Central memory CD4-positive, alpha-beta T cell (primary cell): ENCODE data around the gene ADARB1.
A peak's percentile ranks its signal among the peaks of the same experiment; 100 is the strongest.

Experiments used
- DNase-seq: peaks from one replicate; pipeline ENCODE4 v3.0.0; 2022

The ADARB1 gene

DNA sequence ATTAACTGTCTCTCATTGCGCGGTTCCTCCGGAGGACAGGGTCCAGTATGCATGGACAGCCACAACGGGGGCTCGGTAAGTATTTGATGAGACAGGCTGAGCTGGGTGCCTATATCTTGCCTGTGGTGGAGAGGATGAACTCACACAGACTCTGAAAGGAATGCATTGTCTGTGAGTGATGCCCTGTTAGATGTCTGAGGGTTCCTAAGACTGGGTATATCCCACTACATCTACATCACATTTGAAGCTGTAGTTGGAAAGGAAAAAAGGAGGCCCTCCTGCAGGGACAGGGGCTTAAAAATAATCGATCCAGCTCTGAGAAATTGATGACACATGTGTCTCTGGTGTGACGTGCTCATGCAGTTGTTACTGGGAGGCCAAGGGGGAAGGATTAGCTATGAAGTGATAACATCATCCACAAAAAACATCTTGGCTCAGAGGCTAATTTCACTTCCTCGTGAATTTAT lies 1.9 kb downstream of the ADARB1 start:
- DNase-seq, result no peak

DNA sequence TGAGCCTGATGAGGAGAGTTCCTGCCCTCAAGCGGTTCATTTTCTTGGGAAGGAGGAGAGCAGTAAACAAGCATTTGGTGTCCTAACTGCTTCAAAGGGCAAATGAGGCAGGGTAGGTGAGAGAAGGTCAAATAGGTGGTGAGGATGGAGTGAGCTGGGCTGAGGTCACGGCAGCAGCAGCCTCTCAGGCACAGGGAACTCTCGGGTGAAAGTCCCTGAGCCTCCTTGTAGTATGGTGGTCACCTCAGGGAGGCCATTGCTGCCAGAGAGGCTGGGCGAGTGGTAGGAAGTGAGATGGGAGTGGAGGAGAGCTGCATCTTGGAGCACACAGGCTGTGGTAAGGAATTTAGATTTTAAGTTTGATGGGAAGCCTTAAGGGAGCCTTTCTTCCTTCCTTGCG lies 4.0 kb downstream of the ADARB1 start:
- DNase-seq, result no peak

DNA sequence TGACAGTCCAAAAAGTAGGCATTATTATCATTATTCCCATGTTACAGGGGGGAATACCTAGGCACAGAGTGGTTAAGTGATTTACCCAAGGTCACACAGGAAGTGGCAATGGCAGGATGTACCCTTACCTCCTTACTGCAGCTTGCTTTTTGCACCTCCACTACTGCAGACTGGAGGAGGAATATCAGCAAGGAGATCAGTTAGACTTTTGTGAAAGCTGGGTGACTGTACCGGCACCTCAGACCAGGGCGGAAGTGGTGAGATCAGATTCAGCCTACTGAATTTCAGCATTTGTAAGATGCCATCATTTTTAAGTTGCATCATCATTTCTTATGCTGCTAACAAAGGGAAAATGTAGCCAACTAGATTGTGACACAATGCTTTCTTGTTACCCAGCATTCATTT lies 4.5 kb downstream of the ADARB1 start:
- DNase-seq, result peak; percentile 90

DNA sequence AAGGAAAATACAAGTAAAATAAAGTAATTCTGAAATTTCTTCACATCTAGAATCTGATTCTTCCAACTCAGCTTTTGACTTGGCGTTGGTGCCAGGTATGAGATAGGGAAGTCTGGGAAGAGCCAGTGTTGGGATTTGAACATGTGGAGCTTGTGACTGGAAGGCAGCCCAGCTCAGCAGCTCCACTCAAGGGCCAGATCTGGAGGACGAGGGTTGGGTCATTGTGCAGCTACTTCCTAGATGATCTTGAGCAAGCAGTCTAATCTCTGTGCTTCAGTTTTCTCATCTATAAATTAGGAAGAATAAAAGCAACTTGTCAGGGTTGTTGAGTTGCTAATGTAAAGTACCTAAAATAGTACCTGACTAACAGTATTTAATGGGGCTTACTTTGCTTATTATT lies 5.0 kb downstream of the ADARB1 start:
- DNase-seq, result no peak

DNA sequence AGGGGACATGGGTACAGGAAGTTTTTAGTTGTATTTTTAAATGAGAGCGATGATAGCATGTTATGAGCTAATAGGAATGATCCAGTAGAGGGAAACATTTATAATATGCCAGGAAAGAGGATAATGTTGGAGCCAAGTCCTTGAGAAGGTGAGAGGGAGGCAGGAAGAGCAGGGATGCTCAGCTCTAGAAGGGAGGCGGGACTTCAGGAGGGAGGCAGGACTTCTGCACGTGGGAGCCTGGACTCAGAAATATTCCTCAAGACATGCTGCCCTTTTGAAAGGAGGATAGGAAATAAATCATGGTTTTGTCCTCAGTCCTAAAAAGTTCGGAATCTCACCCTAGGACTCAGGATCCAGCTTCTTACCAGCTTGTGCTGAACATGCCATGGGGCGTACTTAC lies 5.9 kb downstream of the ADARB1 start:
- no peak for DNase-seq

DNA sequence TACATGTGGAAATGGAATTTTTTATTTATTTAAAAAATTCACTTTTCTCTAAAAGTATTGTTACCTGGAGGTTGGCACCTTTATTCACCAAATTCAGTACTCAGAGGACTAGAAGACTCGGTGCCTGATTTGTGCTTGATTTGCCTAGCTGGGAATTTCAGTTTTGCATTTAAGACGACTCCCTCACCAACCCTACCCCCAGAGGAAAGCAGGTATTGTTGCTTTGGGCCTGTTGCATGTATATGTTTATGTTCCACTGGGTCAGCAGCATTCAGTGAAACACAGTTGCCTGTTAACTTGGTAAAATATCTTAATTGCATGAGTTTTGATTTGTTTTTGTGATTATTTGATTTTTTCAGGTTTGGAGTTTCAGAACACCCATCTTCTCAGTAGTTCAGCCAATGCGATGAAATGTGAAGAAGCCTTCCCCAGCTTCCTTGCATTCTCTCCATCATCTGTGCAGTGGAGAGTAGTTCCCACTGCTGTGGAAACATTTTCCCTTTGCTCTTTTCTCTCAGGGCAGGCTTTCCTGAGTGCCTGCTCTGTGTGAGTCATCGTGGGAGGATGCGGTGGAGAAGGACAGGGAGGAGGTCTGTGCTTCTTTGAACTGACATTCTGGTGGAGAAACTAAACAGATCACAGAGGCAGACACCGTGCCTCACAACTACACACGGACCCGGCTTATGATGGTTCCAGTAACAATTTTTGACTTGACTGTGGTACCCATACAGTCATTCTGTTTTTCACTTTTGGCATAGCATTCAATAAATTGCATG lies 6.4 kb downstream of the ADARB1 start:
- no peak for DNase-seq

DNA sequence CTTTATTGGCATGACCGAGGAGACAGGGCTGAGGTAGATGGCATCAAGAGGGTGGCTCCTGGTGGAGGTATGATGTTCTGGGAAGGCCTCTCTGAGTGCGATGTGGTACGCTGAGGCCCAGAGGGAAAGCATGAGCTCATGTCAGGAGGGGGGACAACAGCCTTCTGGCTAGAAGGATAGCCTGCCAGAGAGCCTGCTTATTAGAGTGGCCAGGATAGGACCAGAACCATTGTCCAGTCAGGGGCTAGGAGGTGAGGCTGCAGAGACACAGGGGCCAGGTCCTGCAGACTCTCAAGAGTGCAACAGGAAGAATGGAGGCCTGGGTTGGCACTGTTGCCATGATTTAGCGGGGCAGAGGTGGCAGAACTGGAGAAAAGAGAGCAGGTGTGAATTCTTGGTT lies 7.3 kb downstream of the ADARB1 start:
- no peak for DNase-seq

DNA sequence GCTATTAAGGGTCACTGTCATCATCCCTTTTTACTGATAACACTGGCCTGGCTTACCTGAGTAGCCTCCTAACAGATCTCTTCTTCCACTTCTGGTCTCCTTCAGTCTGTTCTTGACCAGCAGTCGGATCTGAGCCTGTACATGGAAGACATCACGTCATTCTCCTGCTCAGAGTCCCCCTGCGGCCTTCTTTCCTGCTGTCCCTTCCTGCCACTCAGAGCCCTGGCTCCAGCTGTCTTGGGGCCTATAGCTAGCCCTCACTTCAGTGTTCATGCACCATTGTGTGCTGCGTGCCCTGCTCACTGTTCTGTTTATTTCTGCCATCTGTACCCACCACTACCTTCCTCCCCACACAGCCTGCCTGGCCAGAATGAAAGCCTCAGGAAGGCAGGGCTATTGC lies 8.4 kb downstream of the ADARB1 start:
- DNase-seq, result no peak

DNA sequence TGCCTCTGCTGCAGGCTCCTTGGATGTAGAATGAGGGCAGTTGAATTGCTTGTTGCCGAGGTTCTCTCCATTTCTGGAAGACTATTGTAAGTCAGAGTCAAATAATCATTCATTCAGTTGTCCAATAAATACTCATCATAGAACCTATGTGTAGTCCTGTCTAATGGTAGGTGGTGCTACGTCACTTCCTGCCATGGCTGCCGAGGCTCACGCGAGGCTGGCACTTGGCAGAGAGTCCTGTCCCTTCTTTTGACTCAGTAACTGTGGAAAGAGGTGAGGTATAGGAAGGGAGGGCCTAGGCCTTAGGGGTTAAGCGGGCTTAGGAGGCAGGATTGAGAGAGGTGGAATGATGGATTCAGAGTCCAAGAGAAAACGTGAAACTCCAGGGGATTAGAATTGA lies 9.7 kb downstream of the ADARB1 start:
- DNase-seq, result no peak

DNA sequence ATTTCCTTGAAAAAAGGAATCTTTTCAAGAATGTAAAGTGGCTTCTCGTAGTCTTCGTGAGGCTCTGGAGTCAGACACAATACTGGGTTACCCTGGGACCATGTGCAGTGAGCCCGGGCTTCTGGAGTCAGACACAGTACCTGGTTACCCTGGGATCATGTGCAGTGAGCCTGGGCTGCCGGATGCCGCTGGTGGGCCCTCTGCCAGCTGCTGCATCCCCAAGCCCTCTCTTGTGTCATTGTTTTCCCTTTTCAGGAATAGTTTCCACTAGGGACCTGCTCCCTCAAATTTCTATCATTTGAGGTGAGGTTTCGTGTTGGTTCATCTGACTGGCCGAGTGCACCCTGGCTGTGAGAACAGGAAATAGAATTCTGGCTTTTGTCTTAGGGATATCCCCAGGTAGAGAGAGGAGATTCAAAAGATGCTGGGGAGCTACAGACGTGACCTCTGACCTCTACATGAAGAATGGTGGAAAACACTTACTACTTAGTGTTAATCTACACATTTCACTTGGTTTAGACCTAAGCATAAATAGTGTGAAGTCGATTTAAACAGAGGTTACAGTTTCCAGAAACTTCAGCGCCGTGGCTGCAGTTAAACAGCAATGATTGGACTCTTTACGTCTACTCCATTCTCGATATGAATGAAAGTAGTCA lies 10.6 kb downstream of the ADARB1 start:
- no peak for DNase-seq

DNA sequence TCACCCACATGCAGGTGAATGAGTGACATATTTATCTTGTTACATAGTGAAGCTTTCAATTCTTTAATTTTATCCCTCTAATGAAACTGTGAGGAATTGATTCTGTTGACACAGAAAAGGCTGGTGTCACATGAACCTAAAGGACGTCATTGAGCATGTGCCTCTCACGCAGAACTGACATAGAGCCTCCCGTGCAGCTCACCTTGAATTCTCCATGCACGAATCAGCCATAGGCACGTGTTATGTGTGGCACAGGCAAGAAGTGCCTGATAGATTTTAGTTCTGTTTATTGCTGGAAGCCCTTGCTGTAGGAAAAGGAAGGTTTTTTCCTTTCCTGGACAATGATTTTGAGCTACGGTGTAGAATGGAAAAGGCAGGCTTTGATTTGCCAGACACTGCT lies 11.3 kb downstream of the ADARB1 start:
- DNase-seq, result no peak

DNA sequence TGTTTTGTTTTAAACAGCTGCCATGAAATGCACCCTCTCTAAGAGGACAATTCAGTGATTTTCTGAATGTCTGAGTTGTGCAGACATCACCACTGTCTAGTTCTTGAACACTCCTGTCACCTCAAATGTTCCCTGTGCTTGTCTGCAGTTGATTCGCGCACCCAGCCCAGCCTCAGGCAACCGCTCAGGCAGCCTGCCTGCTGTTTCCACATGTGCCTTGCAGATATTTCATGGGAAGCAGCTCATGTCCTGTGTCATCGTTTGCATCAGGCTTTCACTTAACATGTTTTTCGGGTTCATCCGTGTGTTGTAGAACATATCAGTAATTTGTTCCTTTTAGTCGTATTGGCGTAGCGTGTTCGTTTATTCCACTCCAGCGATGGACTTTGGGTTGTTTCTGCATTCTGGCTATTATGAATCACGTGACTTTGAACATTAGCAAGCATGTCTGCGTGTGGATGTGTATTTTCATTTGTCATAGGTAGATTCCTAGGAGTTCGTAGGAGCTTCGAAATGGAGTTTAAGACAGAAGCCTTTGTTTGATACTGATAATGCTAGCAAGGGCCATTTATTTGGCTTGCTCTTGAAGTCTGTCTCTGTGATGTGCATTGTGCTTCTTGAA lies 12.1 kb downstream of the ADARB1 start:
- no peak for DNase-seq

DNA sequence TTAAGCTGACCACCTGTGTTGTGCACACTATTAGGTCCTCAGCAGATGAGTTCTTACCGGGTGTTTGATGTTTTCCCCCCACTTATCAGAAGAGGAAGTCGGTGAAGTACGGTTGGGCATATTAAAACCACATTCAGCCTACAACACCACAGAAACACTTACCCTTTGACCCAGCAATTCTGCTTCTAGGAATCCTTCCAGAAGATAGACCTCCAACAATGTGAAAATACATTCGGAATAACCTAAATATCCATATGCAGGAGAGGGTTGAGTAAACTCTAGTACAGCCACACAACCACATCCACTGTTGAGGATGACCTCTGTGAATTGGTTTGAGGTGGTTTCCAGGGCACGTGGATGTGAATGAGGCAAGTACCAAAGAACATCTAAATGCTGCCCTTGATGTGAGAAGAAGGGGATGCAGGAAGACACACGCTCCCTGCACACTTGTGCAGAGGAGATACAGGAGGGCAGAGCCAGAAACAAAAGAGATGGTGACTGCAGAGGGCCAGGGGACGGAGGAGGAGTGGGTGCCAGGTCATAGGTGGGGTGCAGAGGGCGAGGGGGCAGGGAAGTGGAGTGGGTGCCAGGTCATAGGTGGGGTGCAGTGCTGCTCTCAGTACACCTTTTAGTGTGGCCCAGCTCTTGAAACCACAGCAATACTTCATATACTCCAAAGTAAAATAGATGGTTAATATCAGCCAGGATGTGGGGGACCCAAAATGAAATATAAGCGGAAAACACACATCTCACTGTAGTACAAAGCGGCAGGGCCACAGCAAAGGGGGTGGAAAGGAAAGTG lies 12.8 kb downstream of the ADARB1 start:
- no peak for DNase-seq

DNA sequence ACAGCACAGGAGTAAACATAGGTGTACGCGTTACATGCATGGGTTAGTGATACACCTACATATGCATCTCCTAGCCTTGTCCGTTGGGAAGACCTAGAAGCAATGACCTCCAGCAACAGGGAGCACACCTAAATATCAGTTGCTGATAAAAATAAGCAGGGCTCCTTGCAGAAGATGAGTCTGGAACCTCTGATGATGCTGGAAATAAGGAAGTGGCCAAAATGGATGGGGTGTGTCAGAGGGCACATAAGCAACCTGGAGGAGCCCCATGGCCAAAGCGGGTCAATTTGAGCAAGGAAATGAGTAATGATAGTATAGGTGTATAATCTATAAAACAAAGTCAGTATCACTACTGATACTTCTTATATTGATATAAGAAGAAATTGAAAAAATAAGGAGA lies 13.7 kb downstream of the ADARB1 start:
- no peak for DNase-seq

DNA sequence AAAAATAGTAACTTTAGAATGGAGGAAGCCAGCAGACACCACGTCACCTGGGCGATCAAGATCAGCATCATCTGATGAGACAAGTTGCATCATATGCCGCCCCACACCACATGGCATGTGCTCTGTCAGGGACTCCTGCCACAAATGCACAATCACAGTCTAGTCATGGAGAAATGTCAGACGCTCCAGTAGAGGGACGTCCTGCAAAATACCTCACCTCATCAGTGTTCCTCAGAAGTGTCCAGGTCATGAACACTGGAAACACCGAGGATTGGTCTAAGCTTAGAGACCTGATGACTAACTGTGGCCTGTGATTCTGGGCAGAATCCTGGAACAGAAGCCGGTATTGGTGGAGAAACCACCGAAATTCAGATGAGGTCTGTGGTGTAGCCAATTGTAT lies 14.3 kb downstream of the ADARB1 start:
- no peak for DNase-seq

DNA sequence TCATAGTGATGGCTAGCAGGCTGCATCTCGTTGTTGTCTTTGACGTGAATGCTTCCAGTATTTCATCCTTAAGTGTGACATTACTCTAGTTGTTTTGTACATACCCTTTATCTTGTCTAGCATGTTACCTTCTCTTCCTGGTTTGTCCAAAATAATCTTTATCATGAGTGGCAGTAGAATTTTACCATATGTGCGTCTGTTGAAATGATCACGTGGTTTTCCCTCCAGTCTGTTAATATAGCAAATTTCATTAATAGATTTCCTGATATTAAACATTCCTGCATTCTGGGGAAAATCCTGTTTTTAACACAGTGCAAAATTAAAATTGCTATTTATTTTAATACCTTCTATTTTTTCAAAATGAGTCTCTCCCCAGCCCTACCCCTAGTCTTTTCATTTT lies 15.6 kb downstream of the ADARB1 start:
- DNase-seq, result no peak

DNA sequence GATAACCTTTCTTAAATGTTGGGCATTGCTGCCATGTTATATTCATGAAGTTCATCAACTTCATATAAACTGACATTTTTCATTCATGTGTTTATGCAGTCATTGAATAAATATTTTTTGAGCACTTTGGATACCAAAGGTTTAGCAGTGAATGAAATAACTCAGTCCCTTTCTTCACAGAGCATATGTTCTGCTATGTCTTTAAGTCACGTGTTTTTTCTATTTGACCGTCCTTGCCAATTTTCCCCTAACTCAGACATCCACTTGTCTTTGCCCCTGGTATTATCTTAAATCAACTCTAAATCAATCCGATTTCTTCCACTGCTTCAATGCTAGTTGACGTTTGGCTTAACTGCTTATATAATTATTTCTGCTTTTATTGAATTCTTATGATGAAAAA lies 16.6 kb downstream of the ADARB1 start:
- DNase-seq, result no peak

DNA sequence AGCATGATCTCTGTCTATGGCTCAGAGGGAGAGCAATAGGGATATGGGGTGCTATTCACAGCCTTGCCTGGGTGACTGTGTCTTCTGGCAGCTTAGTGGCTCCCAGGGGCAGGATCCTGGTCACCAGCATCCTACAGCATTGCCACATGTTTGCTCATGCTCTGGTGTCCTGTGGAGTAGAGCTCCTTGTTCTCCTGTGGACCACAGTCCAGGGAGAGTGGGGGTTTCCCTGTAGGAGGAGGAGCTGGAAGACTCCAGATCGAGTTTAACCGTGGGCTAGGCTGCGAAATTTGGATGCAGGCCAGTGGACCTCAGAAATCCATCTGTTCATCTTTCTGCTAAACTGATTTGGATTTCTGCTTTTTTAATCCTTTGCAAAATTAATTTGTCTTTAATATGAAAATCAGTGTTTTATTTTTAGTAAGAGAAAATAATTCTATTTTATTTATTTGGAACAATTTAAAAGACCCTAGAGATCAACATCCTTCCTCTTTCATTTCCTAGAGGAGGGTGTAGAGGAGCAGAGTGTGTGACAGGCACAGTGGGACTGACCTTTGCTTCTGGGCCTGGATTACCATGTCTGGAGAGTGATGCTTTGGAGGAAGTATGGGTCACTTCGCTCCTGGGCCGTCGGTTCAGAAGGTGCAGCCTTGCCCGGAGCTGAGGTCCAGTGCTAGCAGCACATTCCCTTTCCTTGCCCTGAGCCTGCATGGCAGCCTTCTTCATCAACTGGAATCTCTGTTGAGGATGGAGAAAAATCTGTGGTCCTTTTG lies 17.4 kb downstream of the ADARB1 start:
- DNase-seq, result no peak

DNA sequence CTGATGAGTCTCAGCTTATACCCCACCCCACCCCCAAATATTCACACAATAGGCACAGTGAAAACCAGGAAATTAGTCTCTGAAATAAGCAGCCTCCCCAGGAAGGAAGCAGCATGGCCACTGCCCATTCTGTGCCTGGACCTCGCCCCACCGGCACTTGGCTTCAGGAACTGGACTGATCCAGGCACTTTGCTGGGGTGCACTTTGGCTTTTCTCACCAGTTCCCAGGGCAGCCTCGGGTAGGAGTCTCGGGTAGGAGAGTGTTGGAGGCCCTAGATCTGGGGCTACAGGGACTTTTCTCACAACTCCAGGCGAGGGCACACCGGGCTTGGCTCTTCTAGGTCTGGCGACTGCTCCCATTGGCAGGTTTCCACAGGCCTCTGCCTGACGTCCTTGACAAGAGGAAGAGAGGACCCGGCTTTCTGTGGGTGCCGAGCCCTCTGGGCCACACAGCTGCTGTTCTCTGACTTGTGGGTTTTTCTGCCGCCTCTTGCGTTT lies 18.7 kb downstream of the ADARB1 start:
- no peak for DNase-seq

DNA sequence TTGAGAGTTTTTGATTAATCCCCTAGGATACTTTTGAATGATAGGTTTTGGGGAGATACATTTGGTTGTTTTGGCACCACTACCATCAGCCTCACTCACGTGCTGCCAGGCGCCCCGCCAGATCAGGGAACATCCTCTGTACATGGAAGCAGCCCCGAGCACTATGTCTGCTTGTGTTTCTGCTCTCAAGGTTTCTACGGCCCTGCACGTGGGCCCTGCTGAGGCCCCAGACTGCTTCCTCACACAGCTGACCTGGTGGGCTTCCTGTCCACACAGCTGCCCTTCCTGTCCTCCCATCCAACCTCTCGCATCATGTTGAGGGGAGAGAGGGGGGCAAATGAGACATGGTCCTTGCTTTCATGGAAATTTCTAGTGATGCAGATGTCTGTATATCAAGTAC lies 20.0 kb downstream of the ADARB1 start:
- DNase-seq, result no peak

DNA sequence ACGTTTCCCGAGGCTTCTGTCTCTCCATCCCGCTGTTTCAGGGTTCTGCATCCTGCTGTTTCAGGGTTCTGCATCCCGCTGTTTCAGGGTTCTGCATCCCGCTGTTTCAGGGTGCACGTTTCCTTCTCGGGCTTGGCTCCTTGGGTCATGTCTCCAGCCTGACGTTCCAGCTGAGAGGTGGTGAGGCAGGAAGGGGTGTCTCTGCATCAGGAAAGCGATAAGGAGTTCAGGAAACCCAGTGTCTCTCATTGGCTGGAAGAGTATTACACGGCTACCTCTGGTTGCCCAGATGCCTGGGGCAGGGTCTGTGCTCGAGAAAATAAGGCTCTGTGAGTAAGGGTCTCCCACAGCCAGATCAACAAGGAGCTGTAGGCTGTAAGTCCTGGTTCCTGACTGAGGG lies 21.1 kb downstream of the ADARB1 start:
- no peak for DNase-seq

DNA sequence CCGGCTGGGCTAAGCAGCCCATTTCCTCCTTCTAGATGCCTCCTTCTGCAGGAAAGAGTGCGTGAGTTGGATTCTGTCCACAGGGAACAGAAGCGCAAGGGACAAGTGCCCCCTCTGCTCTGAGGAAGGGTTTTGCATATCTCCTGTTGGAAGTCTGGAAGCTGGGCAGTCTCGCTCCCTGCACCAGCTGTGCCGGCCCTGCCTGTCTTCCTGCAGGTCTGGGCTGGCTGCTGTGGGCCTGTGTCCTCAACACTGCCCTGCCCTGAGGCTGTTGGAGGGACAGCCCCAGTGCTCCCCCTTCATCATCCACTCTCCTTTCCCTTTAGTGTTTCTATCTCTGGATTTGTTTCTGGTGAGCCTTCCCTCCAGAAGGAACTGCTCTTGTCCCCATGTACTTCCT lies 21.8 kb downstream of the ADARB1 start:
- DNase-seq, result no peak
